ENCODE results near the gene LEMD3. TPM values are rescaled to one million over a fixed set of nuclear protein-coding genes. Genes with fewer than 3 reads are reported as not detected.

LEMD3 gene
- total RNA-seq, 1 donor from 2014 or later, result 25.5 TPM

- Histone ChIP-seq H3K4me3 (ENCODE audit: low read depth, low read length) (no peak overlapping the region), H3K36me3 (ENCODE audit: control insufficient read depth, insufficient read depth, low read length) (no peaks in the 10 kb centered on the region), H3K27me3 (ENCODE audit: control insufficient read depth, insufficient read depth, low read length) (peaks cover 4% of the 10 kb centered on the region)
- DNase-seq (ENCODE audit: low read depth) (no peak), FAIRE-seq (no peak)
- no peak for TF ChIP-seq CTCF (IDR thresholded peaks at IDR 0.05; ENCODE audit: insufficient read depth, low read length, severe bottlenecking)
These were observed 22.0 kb upstream of the LEMD3 start for GRCh38 chr12:65147312-65147905.

- FAIRE-seq, result no peak
- TF ChIP-seq CTCF (IDR thresholded peaks at IDR 0.05; ENCODE audit: insufficient read depth, low read length, severe bottlenecking), result no peak
- DNase-seq (ENCODE audit: low read depth), result peak; percentile 70
- Histone ChIP-seq H3K36me3 (ENCODE audit: control insufficient read depth, insufficient read depth, low read length) (no peaks in the 10 kb centered on the region), H3K4me3 (ENCODE audit: low read depth, low read length) (no peak overlapping the region), H3K27me3 (ENCODE audit: control insufficient read depth, insufficient read depth, low read length) (no peaks in the 10 kb centered on the region)
These were observed 17.4 kb upstream of the LEMD3 start for GRCh38 chr12:65152012-65152411.

GRCh38 chr12:65152596-65152995 lies 16.8 kb upstream of the LEMD3 start:
- Histone ChIP-seq H3K36me3 (ENCODE audit: control insufficient read depth, insufficient read depth, low read length) (no peaks in the 10 kb centered on the region), H3K27me3 (ENCODE audit: control insufficient read depth, insufficient read depth, low read length) (no peaks in the 10 kb centered on the region), H3K4me3 (ENCODE audit: low read depth, low read length) (no peak overlapping the region)
- FAIRE-seq, result no peak
- no peak for TF ChIP-seq CTCF (IDR thresholded peaks at IDR 0.05; ENCODE audit: insufficient read depth, low read length, severe bottlenecking)
- DNase-seq (ENCODE audit: low read depth), result no peak

GRCh38 chr12:65155784-65156183 lies 13.6 kb upstream of the LEMD3 start:
- no peak for DNase-seq (ENCODE audit: low read depth)
- no peak for TF ChIP-seq CTCF (IDR thresholded peaks at IDR 0.05; ENCODE audit: insufficient read depth, low read length, severe bottlenecking)
- no peak for FAIRE-seq

GRCh38 chr12:65156366-65156841 lies 13.0 kb upstream of the LEMD3 start:
- FAIRE-seq, result no peak
- Histone ChIP-seq H3K27me3 (ENCODE audit: control insufficient read depth, insufficient read depth, low read length) (peaks cover 3% of the 10 kb centered on the region), H3K36me3 (ENCODE audit: control insufficient read depth, insufficient read depth, low read length) (no peaks in the 10 kb centered on the region)

More at GRCh38 chr12:65155784-65156183, 13.6 kb upstream of the LEMD3 start:
- Histone ChIP-seq H3K4me3 (ENCODE audit: low read depth, low read length) (no peak overlapping the region), H3K36me3 (ENCODE audit: control insufficient read depth, insufficient read depth, low read length) (no peaks in the 10 kb centered on the region), H3K27me3 (ENCODE audit: control insufficient read depth, insufficient read depth, low read length) (peaks cover 3% of the 10 kb centered on the region)

More at GRCh38 chr12:65156366-65156841, 13.0 kb upstream of the LEMD3 start:
- H3K4me3 ChIP-seq (ENCODE audit: low read depth, low read length), result no peak overlapping the region
- DNase-seq (ENCODE audit: low read depth), result peak; percentile 12
- TF ChIP-seq CTCF (IDR thresholded peaks at IDR 0.05; ENCODE audit: insufficient read depth, low read length, severe bottlenecking), result no peak
